GM21526 (cell line): ENCODE measurements around the gene SLC25A48.
"Not testable (repeated sequence)": the region's sequence is repeated elsewhere in the genome, so short reads cannot be mapped to it uniquely, and the experiment has no call there.

Experiments
- ATAC-seq: cut with Tn5 transposase; IDR thresholded peaks from one replicate; pipeline ENCODE4 v1.9.1; 2021; ENCODE audit warnings: moderate library complexity; ENCODE audit not compliant: unreplicated experiment, low FRiP score

SLC25A48 gene

DNA sequence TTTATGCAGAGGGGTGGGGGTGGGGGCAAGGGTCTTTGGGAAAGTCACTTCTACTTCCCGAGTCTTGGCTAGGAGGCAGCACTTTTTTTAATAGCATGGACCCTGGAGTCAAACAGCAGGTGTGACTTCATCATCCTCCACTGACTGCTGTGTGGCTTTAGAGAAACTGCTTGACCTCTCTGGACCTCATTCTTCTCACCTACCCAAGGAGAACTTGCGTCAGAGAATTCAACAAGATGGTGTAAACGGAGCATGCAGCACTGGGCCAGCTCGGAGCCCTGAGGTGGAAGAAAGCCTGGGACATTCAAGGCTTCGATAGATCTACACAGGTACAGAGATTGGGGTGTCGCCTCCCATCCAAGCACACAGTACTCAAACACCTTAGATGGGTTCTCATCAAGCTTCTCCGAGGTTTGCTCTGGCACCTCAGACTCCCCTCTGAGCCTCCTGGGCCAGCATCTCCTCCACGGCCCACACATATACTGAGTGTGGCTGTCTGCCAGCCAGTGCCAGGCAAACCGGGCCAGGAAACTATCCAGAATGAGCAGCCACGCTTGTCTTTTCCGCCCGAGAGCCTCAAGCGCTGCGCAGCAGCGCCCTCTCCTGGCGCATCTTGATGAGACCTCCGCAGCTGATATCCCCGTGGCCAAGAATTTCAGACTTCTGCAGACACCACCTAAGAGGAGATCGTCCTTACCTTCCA lies 4.6 kb upstream of the SLC25A48 start:
- ATAC-seq, result no peak

DNA sequence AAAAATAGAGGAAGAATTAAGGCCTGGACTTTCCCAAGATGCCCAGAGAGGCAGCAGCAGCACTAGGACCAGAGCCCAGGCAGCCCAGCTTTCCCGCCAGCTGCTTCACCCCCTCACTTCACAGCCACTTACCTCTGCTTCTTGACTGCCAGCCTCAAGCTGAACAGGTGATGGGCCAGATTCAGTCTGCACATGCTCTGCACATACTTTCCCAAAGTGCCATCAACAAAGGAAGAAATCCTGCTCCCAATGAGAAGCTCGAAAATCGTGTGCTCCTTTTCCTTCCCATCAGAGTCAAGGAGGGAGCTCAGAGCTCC lies 4.1 kb upstream of the SLC25A48 start:
- no peak for ATAC-seq

DNA sequence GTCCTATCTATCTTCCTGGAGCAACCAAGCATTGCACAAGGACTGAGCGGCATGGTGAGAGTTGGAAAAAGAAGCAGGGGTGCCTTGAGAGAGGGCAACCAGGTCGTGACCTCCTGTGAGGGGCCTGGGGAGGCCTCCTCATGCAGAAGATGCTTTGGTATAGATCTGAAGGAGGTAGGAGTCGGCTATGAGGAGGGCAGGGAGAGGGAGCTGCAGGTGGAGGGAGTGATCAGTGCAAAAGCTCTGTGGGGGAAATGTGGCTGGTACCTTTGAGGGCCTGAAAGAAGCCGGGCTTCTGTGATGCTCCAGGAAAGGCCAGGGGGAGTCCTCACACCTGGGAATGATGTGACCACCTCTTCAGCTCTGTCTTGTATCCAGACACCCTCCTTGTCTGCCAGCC lies 3.6 kb upstream of the SLC25A48 start:
- ATAC-seq, result no peak

DNA sequence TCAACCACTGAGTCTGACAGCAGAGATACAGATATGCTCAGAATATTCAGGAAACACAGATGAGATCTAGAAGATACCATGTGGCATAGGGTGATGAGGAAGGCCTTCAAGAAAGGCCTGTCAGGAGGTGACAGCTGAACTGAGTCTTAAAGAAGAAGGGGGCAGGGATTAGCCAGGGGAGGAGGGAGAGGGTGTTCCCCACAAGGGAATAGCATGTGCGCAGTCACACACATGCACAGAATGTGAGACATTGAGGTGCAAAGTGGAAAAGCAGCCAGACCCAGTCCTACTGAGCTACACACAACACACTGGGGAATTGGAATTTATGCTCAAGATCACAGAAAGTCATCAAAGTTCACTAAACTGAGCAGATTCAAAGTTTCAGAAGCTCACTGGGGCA lies 3.0 kb upstream of the SLC25A48 start:
- ATAC-seq, result no peak

DNA sequence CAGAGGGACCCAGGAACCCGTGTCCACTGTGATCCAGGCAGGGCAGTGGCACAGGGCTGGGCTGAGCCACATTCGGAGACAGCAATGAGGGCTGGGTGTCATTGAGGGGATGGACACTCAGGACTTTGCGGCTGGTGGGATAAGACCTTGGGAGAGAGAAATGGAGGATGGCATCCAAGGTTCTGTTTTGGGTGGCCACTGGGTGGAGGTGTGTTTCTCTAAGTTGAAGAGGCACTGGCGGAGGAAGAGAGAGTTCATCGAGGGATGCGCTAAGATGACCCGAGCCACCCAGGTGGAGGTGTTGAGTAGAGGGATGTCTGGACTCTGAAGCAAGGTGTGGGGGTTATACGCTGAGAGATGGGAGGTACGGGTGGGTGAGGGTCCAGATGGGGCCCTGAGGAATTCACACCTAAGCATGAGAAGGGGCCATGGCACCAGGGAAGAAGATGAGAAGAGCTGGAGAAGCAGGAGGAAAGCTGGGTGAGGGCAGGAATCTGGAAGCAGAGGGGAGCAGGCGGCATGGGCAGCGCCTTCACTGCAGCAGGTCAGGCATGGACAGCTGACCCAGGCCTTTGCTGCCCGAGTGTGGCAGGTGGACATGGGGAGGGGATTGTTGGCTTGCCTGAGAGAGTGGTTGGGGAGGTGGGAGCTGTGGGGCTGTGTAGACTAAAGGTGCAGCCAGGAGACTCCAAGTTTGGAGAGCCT lies 2.5 kb upstream of the SLC25A48 start:
- ATAC-seq, result no peak

DNA sequence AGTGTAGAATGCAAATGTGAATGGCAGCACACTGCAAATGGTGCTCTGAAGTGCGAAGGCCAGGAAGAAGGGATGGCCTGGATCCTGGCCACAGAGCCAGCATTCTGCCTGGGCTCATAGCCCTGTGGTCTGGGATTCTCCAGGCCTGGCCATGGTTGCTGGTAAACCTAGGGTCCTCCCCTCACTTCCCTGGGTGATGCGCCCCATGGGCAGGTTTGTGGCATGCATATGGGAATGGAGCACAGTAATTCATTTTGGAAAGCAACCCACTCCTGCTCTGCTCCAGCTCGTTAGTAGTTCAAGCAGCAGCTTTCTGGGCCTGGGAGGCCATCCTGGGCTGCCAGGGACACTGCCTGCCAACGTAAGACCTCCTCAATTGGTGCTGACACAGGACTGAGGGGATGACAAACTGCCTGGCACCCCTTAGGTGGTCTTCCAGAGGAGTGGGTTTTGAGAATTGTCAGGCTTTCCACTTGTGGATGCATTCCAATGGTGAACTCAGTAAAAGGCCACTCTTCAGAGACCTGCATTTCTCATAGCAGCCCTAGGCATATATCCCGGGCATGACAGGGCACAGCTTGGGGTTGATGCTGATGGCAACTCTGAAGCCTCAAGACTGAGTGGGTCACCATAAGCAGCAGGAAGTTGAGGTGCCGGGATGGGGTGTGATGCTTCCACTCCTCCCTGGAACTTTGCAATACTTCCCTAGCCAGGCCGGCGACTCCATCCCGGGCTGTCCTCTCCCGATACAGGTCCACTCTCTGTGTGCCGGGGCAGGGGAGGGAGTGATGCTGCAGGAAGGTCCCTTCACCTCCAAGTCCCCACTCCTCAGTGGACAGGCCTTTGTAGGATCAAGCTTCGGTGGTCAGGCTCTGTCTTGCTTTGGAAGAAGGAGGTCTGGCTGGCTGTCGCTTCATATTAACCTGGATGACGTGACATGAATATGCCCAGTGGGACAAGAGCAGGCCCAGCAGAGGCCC lies 1.2 kb upstream of the SLC25A48 start:
- ATAC-seq, result no peak

DNA sequence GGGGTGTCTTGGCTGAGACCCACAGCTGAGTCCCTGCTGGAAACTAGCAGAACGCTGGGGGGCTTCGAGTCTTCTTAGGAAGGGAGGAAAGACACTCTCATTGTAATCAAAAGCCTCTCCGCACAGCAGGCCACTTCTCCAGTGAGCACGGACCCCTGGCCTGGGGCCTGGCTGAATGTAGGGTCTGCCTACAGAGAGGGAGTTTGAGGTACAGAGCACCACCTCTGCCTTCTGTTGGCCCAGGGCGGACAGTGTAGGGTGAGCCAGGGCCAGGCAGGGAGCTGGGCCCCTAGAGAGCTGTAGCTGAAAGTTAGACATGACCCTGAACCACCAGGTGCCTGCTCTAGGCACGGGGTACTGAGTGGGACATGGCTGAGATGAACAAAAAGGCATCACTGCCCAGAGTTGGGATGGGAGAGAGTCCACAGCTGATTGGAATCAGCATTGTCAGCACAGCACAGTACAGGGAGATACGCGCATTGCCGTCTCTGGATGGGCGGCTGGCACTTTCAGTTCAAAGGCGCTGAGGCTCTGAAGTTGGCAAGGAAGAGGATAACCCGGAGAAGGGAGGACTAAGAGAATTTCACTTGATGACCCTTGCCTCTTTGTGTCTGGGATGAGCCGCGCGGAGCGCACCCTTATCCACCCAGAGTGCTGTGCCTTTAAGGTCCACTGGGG lies 363 bp upstream of the SLC25A48 start:
- ATAC-seq, result no peak

DNA sequence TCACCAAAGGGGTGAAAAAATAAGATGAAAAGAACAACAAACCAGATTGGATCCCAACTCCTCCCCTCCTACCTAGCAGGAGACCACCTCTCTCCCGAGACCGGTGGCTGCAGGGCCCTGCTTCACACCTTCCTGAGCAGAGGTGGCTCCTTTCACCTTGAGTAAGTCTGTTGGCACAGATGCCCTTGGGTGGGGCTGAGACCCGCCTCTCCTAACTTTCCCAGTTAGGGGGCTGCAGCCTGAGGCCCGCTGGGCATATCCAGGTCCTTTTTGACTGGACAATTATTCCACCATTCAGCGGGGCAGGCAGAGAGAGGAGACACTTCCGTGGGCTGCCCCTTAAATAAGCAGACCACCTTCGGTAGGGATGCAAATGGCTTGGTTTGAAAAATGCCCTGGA lies 1.3 kb downstream of the SLC25A48 start:
- ATAC-seq, result no peak

DNA sequence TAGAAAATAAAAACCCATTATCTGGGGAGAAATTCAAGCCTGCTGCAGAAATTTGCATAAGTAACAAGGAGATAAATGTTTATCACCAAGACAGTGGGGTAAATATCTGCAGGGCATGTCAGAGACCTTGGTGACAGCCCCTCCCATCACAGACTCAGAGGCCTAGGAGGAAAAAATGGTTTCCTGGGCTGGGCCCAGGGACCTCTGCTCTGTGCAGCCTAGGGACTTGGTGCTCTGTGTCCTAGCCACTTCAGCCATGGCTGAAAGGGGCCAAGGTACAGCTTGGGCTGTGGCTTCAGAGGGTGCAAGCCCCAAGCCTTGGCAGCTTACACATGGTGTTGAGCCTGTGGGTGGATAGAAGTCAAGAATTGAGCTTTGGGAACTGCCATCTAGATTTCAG lies 3.9 kb downstream of the SLC25A48 start:
- ATAC-seq, result not testable (repeated sequence)

DNA sequence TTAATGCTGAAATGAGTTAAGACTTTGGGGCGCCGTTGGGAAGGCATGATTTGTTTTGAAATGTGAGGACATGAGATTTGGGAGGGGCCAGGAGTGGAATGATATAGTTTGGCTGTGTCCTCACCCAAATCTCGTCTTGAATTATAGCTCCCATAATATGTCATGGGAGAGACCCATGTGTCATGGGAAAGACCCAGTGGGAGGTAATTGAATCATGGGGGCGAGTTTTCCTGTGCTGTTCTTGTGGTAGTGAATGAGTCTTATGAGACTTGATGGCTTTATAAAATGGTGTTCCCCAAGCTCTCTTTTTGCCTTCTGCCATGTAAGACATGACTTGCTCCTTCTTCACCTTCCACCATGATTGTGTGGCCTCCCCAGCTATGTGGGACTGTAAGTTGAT lies 5.1 kb downstream of the SLC25A48 start:
- no peak for ATAC-seq

DNA sequence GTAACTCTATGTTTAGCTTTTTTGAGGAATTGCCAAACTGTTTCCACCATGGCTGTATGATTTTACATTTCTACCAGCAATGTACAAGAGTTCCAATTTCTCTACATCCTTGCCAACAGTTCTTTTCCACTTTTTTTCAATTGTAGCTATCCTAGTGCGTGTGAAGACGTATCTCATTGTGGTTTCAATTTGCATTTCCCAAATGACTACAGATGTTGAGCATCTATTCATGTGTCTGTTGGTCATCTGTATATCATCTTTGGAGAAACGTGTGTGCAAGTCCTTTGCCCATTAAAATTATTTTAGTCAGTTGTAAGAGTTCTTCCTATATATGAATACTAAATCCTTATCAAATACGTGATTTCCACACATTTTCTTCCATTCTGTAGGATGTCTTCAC lies 6.5 kb downstream of the SLC25A48 start:
- ATAC-seq, result no peak

DNA sequence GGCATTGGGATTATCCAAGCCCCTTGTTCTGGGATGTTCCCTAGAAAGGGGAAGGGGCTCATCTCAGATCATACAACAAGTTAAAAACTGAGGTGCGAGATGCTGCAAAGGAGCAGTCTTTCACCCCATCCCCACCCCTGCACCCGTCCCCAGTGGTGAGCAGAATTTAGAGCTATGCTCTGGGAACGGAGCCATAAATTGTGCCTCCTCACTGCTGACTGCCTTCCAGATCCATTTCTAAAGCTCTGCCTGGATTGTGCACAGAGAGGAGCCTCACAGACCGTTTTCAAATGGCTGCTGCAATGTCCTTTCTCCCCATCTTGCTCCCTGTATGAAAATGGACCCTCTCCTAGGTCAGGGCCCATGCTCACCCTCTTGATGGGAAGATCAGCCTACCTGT lies 8.3 kb downstream of the SLC25A48 start:
- no peak for ATAC-seq

DNA sequence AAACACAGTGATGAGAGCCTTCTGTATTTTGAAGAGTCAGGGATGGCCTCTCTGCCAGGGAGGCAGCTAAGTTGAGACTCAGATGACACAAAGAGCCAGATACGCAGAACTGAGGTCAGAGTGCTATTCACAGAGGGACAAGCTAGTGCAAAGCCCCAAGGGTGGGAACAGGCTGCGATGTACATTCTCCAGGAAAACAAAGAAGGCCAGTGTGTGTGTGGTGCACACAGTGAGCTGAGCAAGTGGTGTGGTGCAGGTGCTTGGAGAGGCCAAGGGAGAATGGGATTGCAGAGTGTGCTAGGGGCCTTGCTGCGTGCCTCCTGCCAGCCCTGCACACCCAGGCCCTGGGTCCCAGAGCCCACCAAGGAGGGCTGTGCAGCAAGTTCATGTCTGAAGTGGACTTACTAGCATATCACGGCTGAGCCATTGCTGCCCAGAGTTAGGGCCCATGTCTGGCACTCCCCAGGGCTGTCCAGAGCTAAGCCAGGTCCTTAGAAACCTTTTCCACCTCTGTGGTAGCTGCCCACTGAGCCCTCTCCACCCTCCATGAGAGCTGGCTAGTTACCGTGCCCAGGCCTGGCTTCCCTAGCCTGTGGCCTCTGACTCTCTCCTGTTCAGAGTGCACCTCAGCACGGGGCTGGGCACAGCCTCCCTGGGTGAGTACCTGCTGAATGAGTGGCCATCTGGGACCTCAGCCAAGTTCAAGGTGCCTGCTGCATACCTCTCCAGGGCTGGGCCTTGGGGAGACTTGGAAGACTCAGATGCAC lies 9.3 kb downstream of the SLC25A48 start:
- ATAC-seq, result no peak

DNA sequence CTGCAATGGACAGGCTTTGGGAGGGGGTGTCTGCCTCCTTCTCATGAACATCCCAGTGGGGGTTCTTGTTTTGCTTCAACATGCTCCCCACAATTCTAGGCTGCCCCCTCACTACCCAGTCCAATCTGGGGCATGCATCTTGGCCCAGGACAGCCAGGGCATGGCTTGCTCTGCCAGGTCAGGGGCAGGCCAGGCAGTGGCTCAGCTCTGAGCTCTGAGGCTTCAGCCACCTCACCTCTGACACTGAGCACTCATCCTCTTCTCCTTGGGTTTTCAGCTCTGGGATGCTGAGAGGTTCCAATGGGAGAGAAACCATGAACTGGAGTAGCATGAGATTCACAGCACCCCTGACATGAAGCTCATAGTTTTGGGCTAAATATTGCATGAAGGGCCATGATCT lies 11.8 kb downstream of the SLC25A48 start:
- no peak for ATAC-seq

DNA sequence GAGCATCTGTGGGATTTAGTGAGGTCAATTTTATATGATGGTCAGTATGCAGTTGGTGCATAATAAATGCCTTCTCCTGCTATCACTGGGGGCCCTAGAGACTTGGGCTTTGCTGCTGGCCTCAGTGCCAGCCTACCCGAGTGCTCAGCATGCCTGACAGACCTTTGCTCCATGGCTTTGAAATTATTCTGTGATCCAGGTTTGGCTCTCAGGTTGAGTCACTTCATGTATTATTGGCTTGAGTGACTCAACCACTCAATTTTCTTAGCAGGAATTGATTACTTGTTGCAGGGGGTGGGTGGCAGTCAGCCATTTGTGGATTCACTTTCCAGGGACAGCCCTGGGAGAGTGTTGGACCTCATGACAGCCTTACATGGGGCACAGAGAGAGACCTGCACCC lies 13.5 kb downstream of the SLC25A48 start:
- no peak for ATAC-seq

DNA sequence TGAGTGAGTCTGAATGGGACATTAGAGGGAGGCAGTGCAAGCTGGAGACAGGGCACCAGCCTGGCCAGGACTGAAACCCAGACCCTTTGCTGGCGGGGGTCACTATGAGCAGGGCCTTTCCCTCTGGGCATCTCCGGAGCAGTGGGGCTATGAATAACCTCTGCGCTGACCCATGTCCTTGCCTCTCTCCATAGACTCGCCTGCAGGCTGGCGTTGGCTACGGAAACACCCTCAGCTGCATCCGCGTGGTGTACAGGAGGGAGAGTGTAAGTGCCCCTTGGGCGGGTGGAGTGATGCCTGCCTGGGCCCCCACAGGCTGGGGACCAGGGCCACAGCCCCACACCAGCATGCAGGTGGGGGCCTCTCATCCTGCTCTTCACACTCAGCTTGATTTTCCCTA lies 15.8 kb downstream of the SLC25A48 start:
- ATAC-seq, result no peak

DNA sequence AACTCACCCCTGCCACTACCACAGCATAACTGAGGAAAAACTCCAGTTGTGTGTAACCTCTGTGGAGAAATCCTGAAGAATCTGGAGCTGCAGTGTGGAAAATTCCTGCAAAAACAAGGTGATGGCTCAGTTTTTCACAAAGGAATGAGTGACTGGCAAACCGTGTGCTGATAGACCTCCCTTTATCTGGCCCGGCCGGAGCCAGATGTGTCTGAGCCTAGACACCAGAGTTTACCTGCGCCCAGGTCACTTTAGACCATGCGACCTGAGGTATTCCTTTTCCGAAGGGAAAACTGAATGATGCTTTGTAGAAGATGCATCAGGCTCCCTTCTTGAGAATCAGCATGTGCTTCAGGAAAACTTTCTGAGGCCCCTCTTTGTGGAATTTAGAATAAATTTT lies 16.2 kb downstream of the SLC25A48 start:
- no peak for ATAC-seq

DNA sequence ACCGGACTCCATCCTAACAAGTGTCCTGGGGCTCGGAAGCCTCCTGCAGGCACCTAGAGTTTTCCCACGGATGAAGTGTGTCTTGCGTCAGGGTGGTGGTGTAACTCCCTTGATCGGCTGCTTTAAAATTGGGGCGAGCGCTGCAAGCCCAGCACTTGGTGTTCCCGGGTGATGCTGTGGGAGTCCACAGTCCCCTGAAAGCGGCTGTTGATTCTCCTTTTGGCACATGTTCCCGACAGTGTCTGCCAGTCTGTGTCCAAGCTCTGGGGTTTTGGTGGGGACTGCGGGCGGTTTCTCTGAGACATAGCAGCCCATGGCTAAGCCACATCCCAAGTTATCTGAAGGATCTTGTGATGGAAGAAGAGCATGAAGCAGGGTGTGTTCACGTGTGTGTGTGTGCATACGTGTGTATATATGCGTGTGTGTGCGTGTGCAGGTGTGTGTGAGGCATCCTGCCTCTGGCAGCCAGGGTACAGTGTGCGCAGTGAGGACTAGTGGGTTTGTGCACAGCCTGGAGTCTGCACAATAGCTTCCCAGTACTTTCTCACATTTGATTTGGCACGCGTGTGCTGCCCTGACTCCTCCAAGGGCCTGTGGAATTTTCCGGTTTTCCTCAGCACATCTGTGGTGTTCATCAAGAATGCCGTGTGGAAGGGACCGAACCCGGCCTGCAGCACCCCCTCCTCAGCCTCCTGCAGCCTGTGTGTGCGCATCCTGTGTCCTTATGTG lies 16.9 kb downstream of the SLC25A48 start:
- ATAC-seq, result no peak
